HCT116 (cell line): Measurements from ENCODE around the gene S1PR4. TPM values are rescaled to one million over a fixed set of nuclear protein-coding genes. Genes with fewer than 3 reads are reported as not detected.

Source experiments
- ATAC-seq: fragments of 200-7000 bp; cut with Tn5 transposase; 2 replicates; pipeline ENCODE4 v1.9.1; 2020; ENCODE audit warnings: mild to moderate bottlenecking, moderate library complexity
- BruUV-seq: library from RNA; stranded (reverse); fragments of 400-500 nt; replicated peaks from 2 replicates; lab custom pipeline; 2021; lab: Mats Ljungman, UMichigan
- CTCF ChIA-PET: fragments of 300-600 bp; sonication (Branson Sonifier 250); formaldehyde crosslinking; loops from one replicate; lab custom pipeline; 2021; ENCODE audit warnings: antibody characterized with exemption; lab: Charles Lee
- POLR2A ChIA-PET: fragments of 300-600, 350-600 bp; sonication (Branson Sonifier 250); formaldehyde crosslinking; loops from one replicate; lab custom pipeline; 2021; ENCODE audit warnings: antibody characterized with exemption; lab: Charles Lee
- RAD21 ChIA-PET, 2 experiments: fragments of 300-600 bp; sonication (Branson Sonifier 250); formaldehyde crosslinking; loops; one replicate each; lab custom pipeline; 2023; ENCODE audit warnings: low total read pairs in 2 of 2; ENCODE audit not compliant: uncharacterized antibody in 2 of 2, unreplicated experiment in 2 of 2, low non-redundant PET in 1 of 2; lab: Charles Lee
- DNase-seq: peaks from one replicate; pipeline ENCODE4 v3.0.0-alpha.2; 2010; ENCODE audit warnings: low read depth, low spot score
- H2AFZ ChIP-seq: fragments of 200-600 bp; shearing (Covaris generic), sonication (generic); 2 replicates; pipeline ENCODE4 v1.6.1; 2017; ENCODE audit warnings: low read depth, mixed run types, mixed read lengths, antibody characterized with exemption, low read length; ENCODE audit not compliant: poor library complexity, severe bottlenecking
- H3K27ac ChIP-seq: 2 replicates; pipeline ENCODE4 v1.5.1; 2012; ENCODE audit warnings: low read depth, low read length
- H3K27me3 ChIP-seq: fragments of 200-600 bp; sonication (generic); 2 replicates; pipeline ENCODE4 v1.6.1; 2016; ENCODE audit warnings: mixed run types, low read length, mixed read lengths; ENCODE audit not compliant: insufficient read depth
- H3K36me3 ChIP-seq, 2 experiments: fragments of 200-500 bp in 1 of 2; fragments of 200-600 bp in 1 of 2; sonication (Bioruptor generic) in 1 of 2; sonication (generic) in 1 of 2; 2 replicates each; pipeline versions ENCODE4 v1.5.1 to v1.6.1; 2014 to 2016; ENCODE audit warnings: low read length in 2 of 2, inconsistent platforms in 1 of 2, mixed read lengths in 1 of 2, mixed run types in 1 of 2; ENCODE audit not compliant: insufficient read depth in 2 of 2, control insufficient read depth in 1 of 2
- H3K4me1 ChIP-seq, 2 experiments: fragments of 200-600 bp in 1 of 2; sonication (generic) in 1 of 2; 2 replicates each; pipeline versions ENCODE4 v1.5.1 to v1.6.1; 2012 to 2017; ENCODE audit warnings: low read length in 2 of 2, inconsistent platforms in 1 of 2, mild to moderate bottlenecking in 1 of 2, mixed read lengths in 1 of 2, mixed run types in 1 of 2, moderate library complexity in 1 of 2; ENCODE audit not compliant: insufficient read depth in 2 of 2, control insufficient read depth in 1 of 2
- H3K4me2 ChIP-seq: fragments of 200-600 bp; sonication (generic); 2 replicates; pipeline ENCODE4 v1.6.1; 2017; ENCODE audit warnings: mixed run types, low read length, mixed read lengths
- H3K4me3 ChIP-seq, 2 experiments: fragments of 200-600 bp in 1 of 2; sonication (generic) in 1 of 2; replicated peaks in 1 of 2; 2 replicates each; pipeline ENCODE4 v1.5.1; 2011 to 2016; ENCODE audit warnings: low read length in 2 of 2, control low read depth in 1 of 2, low read depth in 1 of 2, mild to moderate bottlenecking in 1 of 2, mixed read lengths in 1 of 2, mixed run types in 1 of 2
- H3K79me2 ChIP-seq: fragments of 200-600 bp; sonication (generic); 2 replicates; pipeline ENCODE4 v1.6.1; 2017; ENCODE audit warnings: mild to moderate bottlenecking, mixed run types, low read length, moderate library complexity, mixed read lengths; ENCODE audit not compliant: insufficient read depth
- H3K9ac ChIP-seq: fragments of 200-600 bp; sonication (generic); 2 replicates; pipeline ENCODE4 v1.6.1; 2016; ENCODE audit warnings: low read length, mixed read lengths
- H3K9me2 ChIP-seq: fragments of 200-600 bp; sonication (generic), shearing (Covaris generic); 2 replicates; pipeline ENCODE4 v1.6.1; 2017; ENCODE audit warnings: mixed run types, mild to moderate bottlenecking, moderate library complexity; ENCODE audit not compliant: insufficient read depth
- H3K9me3 ChIP-seq, 2 experiments: fragments of 200-500 bp in 1 of 2; fragments of 200-600 bp in 1 of 2; sonication (Bioruptor generic) in 1 of 2; sonication (generic) in 1 of 2; 2 replicates each; pipeline ENCODE4 v1.6.1; 2014 to 2017; ENCODE audit warnings: low read length in 2 of 2, mixed read lengths in 2 of 2, inconsistent platforms in 1 of 2, low read depth in 1 of 2, mild to moderate bottlenecking in 1 of 2, mixed run types in 1 of 2, moderate library complexity in 1 of 2; ENCODE audit not compliant: control insufficient read depth in 1 of 2, insufficient read depth in 1 of 2
- H4K20me1 ChIP-seq: fragments of 200-600 bp; sonication (generic), shearing (Covaris generic); 2 replicates; pipeline ENCODE4 v1.6.1; 2017; ENCODE audit warnings: mixed run types, mild to moderate bottlenecking, moderate library complexity; ENCODE audit not compliant: insufficient read depth
- CEBPB ChIP-seq: IDR thresholded peaks from 2 replicates; pipeline ENCODE4 v1.6.1; 2012; ENCODE audit warnings: low read depth
- EGR1 ChIP-seq: IDR thresholded peaks from 2 replicates; pipeline ENCODE4 v1.6.1; 2012; ENCODE audit warnings: low read depth
- ELF1 ChIP-seq: IDR thresholded peaks from 2 replicates; pipeline ENCODE4 v1.6.1; 2012; ENCODE audit warnings: low read depth, borderline replicate concordance
- JUND ChIP-seq: IDR thresholded peaks from 2 replicates; pipeline ENCODE4 v1.6.1; 2012
- POLR2A ChIP-seq: IDR thresholded peaks from 2 replicates; pipeline ENCODE4 v1.7.0; 2011; ENCODE audit warnings: borderline replicate concordance; ENCODE audit not compliant: insufficient read depth, insufficient read length; ENCODE audit errors: extremely low read depth
- POLR2AphosphoS5 ChIP-seq: IDR thresholded peaks from 2 replicates; pipeline ENCODE4 v1.6.1; 2011; ENCODE audit warnings: mild to moderate bottlenecking, low read depth, low read length, moderate library complexity
- SRF ChIP-seq: IDR thresholded peaks from 2 replicates; pipeline ENCODE4 v1.6.1; 2012; ENCODE audit warnings: low read depth
- YY1 ChIP-seq: IDR thresholded peaks from 2 replicates; pipeline ENCODE4 v1.6.1; 2011; ENCODE audit warnings: low read length, low read depth, moderate library complexity, mild to moderate bottlenecking; ENCODE audit not compliant: insufficient replicate concordance; ENCODE audit errors: extremely low read depth
- ZFX ChIP-seq: fragments of 450-650 bp; IDR thresholded peaks from 2 replicates; pipeline ENCODE4 v1.6.1; 2017
- intact Hi-C: fragments of 100-400 bp; cut with micrococcal nuclease; formaldehyde crosslinking; loops from 2 replicates; pipeline ENCODE4 v1.10.0; 2022
- total RNA-seq: library from RNA; stranded (reverse); gene quantifications from one replicate; pipeline ENCODE4 v1.2.1, GENCODE V29; 2021; ENCODE audit not compliant: unreplicated experiment
- TF ChIP-seq, protein P1 (sequence below): IDR thresholded peaks from 2 replicates; pipeline ENCODE4 v1.6.1; 2012; ENCODE audit warnings: low read depth
- TF ChIP-seq, protein P2 (sequence below), 3 experiments: fragments of 200-600 bp in 1 of 3; sonication (generic) in 1 of 3; IDR thresholded peaks in 2 of 3; conservative IDR thresholded peaks in 1 of 3; 2 replicates each; pipeline ENCODE4 v1.5.1; 2012 to 2017; ENCODE audit warnings: low read depth in 2 of 3, low read length in 2 of 3, antibody characterized with exemption in 1 of 3, borderline replicate concordance in 1 of 3, control low read depth in 1 of 3, mild to moderate bottlenecking in 1 of 3, mixed read lengths in 1 of 3, mixed run types in 1 of 3, moderate library complexity in 1 of 3; ENCODE audit not compliant: insufficient read depth in 1 of 3

The S1PR4 gene
- total RNA-seq, 1 experiment from 2014 or later, result 0.71 TPM

DNA sequence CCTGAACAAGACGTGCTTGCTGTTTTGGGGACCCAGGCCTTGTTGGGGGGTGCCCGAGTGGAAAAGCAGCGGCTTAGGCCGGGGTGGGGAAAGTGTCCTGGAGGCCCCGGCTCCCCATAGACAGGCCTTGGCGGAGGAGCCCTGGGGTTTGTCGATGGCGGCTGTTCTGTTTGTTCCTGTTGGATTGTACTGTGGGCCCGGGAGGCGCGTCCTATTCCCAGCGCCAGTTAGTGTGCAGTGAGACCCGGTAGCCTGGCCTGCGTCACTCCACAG, 18.3 kb downstream of the S1PR4 start:
- CTCF ChIA-PET, result no interaction called here
- ATAC-seq (no peak), DNase-seq (no peak)
- Histone ChIP-seq H3K9me2 (no peaks in the 10 kb centered on the region), H4K20me1 (no peaks in the 10 kb centered on the region), H3K36me3 (peaks cover 9 to 33% of the 10 kb centered on the region in 2 experiments; a peak in 3 of 4 replicates), H3K27me3 (no peaks in the 10 kb centered on the region), H3K4me3 (no peak overlapping the region), H3K27ac (no peak overlapping the region), H3K9me3 (no peaks in the 10 kb centered on the region), H2AFZ (no peak overlapping the region), H3K9ac (no peak overlapping the region), H3K79me2 (peaks cover 39% of the 10 kb centered on the region), H3K4me1 (no peaks in the 10 kb centered on the region), H3K4me2 (no peak overlapping the region)
- RAD21 ChIA-PET, result no interaction called here
- POLR2A ChIA-PET, result no interaction called here
- TF ChIP-seq JUND (no peak), SRF (no peak), ZFX (no peak), POLR2A (no peak), EGR1 (no peak), CEBPB (no peak), POLR2AphosphoS5 (no peak), ELF1 (no peak), YY1 (no peak)
- TF ChIP-seq, protein P1, sequence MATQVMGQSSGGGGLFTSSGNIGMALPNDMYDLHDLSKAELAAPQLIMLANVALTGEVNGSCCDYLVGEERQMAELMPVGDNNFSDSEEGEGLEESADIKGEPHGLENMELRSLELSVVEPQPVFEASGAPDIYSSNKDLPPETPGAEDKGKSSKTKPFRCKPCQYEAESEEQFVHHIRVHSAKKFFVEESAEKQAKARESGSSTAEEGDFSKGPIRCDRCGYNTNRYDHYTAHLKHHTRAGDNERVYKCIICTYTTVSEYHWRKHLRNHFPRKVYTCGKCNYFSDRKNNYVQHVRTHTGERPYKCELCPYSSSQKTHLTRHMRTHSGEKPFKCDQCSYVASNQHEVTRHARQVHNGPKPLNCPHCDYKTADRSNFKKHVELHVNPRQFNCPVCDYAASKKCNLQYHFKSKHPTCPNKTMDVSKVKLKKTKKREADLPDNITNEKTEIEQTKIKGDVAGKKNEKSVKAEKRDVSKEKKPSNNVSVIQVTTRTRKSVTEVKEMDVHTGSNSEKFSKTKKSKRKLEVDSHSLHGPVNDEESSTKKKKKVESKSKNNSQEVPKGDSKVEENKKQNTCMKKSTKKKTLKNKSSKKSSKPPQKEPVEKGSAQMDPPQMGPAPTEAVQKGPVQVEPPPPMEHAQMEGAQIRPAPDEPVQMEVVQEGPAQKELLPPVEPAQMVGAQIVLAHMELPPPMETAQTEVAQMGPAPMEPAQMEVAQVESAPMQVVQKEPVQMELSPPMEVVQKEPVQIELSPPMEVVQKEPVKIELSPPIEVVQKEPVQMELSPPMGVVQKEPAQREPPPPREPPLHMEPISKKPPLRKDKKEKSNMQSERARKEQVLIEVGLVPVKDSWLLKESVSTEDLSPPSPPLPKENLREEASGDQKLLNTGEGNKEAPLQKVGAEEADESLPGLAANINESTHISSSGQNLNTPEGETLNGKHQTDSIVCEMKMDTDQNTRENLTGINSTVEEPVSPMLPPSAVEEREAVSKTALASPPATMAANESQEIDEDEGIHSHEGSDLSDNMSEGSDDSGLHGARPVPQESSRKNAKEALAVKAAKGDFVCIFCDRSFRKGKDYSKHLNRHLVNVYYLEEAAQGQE, result no peak
- TF ChIP-seq, protein P2, sequence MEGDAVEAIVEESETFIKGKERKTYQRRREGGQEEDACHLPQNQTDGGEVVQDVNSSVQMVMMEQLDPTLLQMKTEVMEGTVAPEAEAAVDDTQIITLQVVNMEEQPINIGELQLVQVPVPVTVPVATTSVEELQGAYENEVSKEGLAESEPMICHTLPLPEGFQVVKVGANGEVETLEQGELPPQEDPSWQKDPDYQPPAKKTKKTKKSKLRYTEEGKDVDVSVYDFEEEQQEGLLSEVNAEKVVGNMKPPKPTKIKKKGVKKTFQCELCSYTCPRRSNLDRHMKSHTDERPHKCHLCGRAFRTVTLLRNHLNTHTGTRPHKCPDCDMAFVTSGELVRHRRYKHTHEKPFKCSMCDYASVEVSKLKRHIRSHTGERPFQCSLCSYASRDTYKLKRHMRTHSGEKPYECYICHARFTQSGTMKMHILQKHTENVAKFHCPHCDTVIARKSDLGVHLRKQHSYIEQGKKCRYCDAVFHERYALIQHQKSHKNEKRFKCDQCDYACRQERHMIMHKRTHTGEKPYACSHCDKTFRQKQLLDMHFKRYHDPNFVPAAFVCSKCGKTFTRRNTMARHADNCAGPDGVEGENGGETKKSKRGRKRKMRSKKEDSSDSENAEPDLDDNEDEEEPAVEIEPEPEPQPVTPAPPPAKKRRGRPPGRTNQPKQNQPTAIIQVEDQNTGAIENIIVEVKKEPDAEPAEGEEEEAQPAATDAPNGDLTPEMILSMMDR (IDR thresholded peaks at IDR 0.05 in 2 of 3, conservative IDR thresholded peaks at IDR 0.05 in 1 of 3; ENCODE audit: borderline replicate concordance in 1 of 3, insufficient read depth in 1 of 3, low read depth in 2 of 3, low read length in 2 of 3), result no peak
- intact Hi-C loops, result no loop called here
- BruUV-seq, result no TSS peak
